Keratinocyte (primary cell): ENCODE results near the gene NTSR1. TPM values are rescaled to one million over a fixed set of nuclear protein-coding genes. Genes with fewer than 3 reads are reported as not detected.

Experiments
- DNase-seq: peaks from one replicate; pipeline ENCODE4 v3.0.0-alpha.2; 2011; ENCODE audit warnings: low read depth, missing footprints, low spot score
- FAIRE-seq: peaks from 2 replicates; lab custom pipeline; 2011; peaks lifted over from hg19 to GRCh38; lab: Jason Lieb, UNC
- H2AFZ ChIP-seq: 2 replicates; pipeline ENCODE4 v1.6.0; 2012; ENCODE audit warnings: low read length, control low read depth, inconsistent platforms; ENCODE audit not compliant: control insufficient read depth
- H3K27ac ChIP-seq: 2 replicates; pipeline ENCODE4 v1.5.1; 2011; ENCODE audit warnings: low read length; ENCODE audit not compliant: control insufficient read depth, insufficient read depth
- H3K27me3 ChIP-seq: 3 replicates; pipeline ENCODE4 v1.6.0; 2011; ENCODE audit warnings: low read length; ENCODE audit not compliant: control insufficient read depth, insufficient read depth; ENCODE audit errors: extremely low read depth
- H3K36me3 ChIP-seq, 2 experiments: 2 replicates in 1 of 2; 3 replicates in 1 of 2; pipeline ENCODE4 v1.5.1; 2011; ENCODE audit warnings: low read length in 2 of 2, mild to moderate bottlenecking in 1 of 2; ENCODE audit not compliant: control insufficient read depth in 2 of 2, insufficient read depth in 2 of 2; ENCODE audit errors: extremely low read depth in 1 of 2
- H3K4me1 ChIP-seq: 3 replicates; pipeline ENCODE4 v1.5.1; 2011; ENCODE audit warnings: low read length; ENCODE audit not compliant: control insufficient read depth, insufficient read depth; ENCODE audit errors: extremely low read depth
- H3K4me2 ChIP-seq: 3 replicates; pipeline ENCODE4 v1.6.0; 2011; ENCODE audit warnings: low read depth, low read length; ENCODE audit not compliant: control insufficient read depth, insufficient read depth; ENCODE audit errors: extremely low read depth
- H3K4me3 ChIP-seq, 3 experiments: fragments of 200-600 bp in 1 of 3; sonication (generic) in 1 of 3; 2 replicates in 2 of 3; 3 replicates in 1 of 3; pipeline ENCODE4 v1.5.1; 2011 to 2016; ENCODE audit warnings: low read length in 3 of 3, mild to moderate bottlenecking in 3 of 3, control low read depth in 2 of 3, inconsistent platforms in 1 of 3, low read depth in 1 of 3, mixed read lengths in 1 of 3, mixed run types in 1 of 3, moderate library complexity in 1 of 3; ENCODE audit not compliant: control insufficient read depth in 2 of 3, insufficient read depth in 2 of 3; ENCODE audit errors: extremely low read depth in 1 of 3
- H3K79me2 ChIP-seq: 2 replicates; pipeline ENCODE4 v1.6.0; 2012; ENCODE audit warnings: low read length; ENCODE audit not compliant: control insufficient read depth, insufficient read depth
- H3K9ac ChIP-seq: 3 replicates; pipeline ENCODE4 v1.6.0; 2011; ENCODE audit warnings: low read length; ENCODE audit not compliant: control insufficient read depth, insufficient read depth; ENCODE audit errors: extremely low read depth
- H3K9me1 ChIP-seq: 3 replicates; pipeline ENCODE4 v1.6.0; 2011; ENCODE audit warnings: low read length; ENCODE audit not compliant: control insufficient read depth, insufficient read depth; ENCODE audit errors: extremely low read depth
- H3K9me3 ChIP-seq: 2 replicates; pipeline ENCODE4 v1.5.1; 2012; ENCODE audit warnings: low read depth, low read length; ENCODE audit not compliant: control insufficient read depth
- H4K20me1 ChIP-seq: 3 replicates; pipeline ENCODE4 v1.6.0; 2011; ENCODE audit warnings: low read length; ENCODE audit not compliant: control insufficient read depth, insufficient read depth; ENCODE audit errors: extremely low read depth
- CTCF ChIP-seq, 3 experiments: IDR thresholded peaks in 1 of 3; conservative IDR thresholded peaks in 1 of 3; optimal IDR thresholded peaks in 1 of 3; 2 replicates in 2 of 3; 3 replicates in 1 of 3; pipeline versions ENCODE3 to v1.5.1; 2011; ENCODE audit warnings: low read length in 3 of 3, mild to moderate bottlenecking in 3 of 3, moderate library complexity in 2 of 3, control low read depth in 1 of 3, inconsistent platforms in 1 of 3; ENCODE audit not compliant: insufficient read depth in 2 of 3; ENCODE audit errors: extremely low read depth in 1 of 3
- EZH2 ChIP-seq: IDR thresholded peaks from one replicate; pipeline ENCODE4 v1.6.1; 2012; ENCODE audit warnings: inconsistent platforms, mild to moderate bottlenecking, low read length, moderate library complexity
- dilution Hi-C: fragments of 300-500 bp; cut with MboI; formaldehyde crosslinking; loops from one replicate; pipeline ENCODE4 v1.7.0; 2020; ENCODE audit warnings: low sequenced_read_pairs; ENCODE audit not compliant: extremely low pct_ligation_motif_present
- polyA plus RNA-seq, 5 experiments: library from polyadenylated mRNA; depleted of rRNA in 3 of 5; stranded (reverse) in 3 of 5; stranded (forward) in 1 of 5; unstranded in 1 of 5; fragments of >200 nt; gene quantifications; 1 replicate in 1 of 5; 2 replicates in 3 of 5; 3 replicates in 1 of 5; pipeline versions ENCODE4 v1.2.1 to v1.2.3, GENCODE V29; 2011 to 2012; ENCODE audit warnings: missing spikeins in 2 of 5, low read depth in 1 of 5, low replicate concordance in 1 of 5

The NTSR1 gene
- polyA plus RNA-seq, 1 donor (not counting 4 experiments of a cell fraction or from before 2014, with no cell fraction given) = 0.55 TPM

DNA sequence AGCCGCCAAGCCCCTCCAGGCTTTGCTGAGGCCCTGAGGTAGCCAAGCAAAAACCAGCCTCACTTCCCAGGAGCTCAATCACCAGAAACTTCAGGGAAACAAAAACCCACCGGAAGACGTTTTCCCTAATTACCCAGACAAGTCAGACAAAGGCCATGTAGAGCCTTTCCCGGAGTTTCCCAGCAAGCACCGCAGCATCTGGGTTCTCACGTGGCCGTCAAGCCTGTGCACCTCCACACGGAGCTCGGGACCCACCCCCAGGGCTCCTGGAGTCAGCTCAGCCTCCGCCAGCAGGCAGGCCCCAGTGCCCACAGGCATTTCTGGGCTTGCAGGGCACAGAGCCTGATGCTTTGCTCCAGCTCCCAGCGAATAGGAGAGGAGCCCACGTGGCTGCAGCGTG lies 77.5 kb downstream of the NTSR1 start:
- no peak overlapping the region for H3K9ac ChIP-seq
- no peaks in the 10 kb centered on the region for H3K36me3 ChIP-seq
- no peaks in the 10 kb centered on the region for H3K9me1 ChIP-seq
- no peak for DNase-seq
- TF ChIP-seq CTCF (optimal IDR thresholded peaks at IDR 0.05 in 1 of 3, IDR thresholded peaks at IDR 0.05 in 1 of 3, conservative IDR thresholded peaks at IDR 0.05 in 1 of 3; ENCODE audit: extremely low read depth in 1 of 3, insufficient read depth in 2 of 3, low read length in 3 of 3) (no peak), EZH2 (no peak)
- peaks cover 8% of the 10 kb centered on the region for H3K27me3 ChIP-seq
- H3K4me3 ChIP-seq = no peak overlapping the region
- dilution Hi-C loops = no loop called here
- peaks cover 1% of the 10 kb centered on the region for H3K4me1 ChIP-seq
- no peak overlapping the region for H3K27ac ChIP-seq
- H3K79me2 ChIP-seq = no peaks in the 10 kb centered on the region
- no peaks in the 10 kb centered on the region for H3K9me3 ChIP-seq
- no peaks in the 10 kb centered on the region for H4K20me1 ChIP-seq
- H3K4me2 ChIP-seq = no peak overlapping the region
- H2AFZ ChIP-seq = no peak overlapping the region
- no peak for FAIRE-seq

GRCh38 chr20:62787321-62787720 lies 78.7 kb downstream of the NTSR1 start:
- FAIRE-seq = no peak
- Histone ChIP-seq H3K9me3 (no peaks in the 10 kb centered on the region), H3K4me2 (no peak overlapping the region), H3K79me2 (no peaks in the 10 kb centered on the region), H3K27me3 (peaks cover 8% of the 10 kb centered on the region), H2AFZ (no peak overlapping the region), H3K4me3 (no peak overlapping the region), H4K20me1 (no peaks in the 10 kb centered on the region), H3K9ac (no peak overlapping the region), H3K36me3 (no peaks in the 10 kb centered on the region), H3K9me1 (no peaks in the 10 kb centered on the region), H3K4me1 (peaks cover 13% of the 10 kb centered on the region), H3K27ac (no peak overlapping the region)
- no peak for DNase-seq
- no peak for TF ChIP-seq EZH2
- no peak for TF ChIP-seq CTCF (optimal IDR thresholded peaks at IDR 0.05 in 1 of 3, IDR thresholded peaks at IDR 0.05 in 1 of 3, conservative IDR thresholded peaks at IDR 0.05 in 1 of 3; ENCODE audit: extremely low read depth in 1 of 3, insufficient read depth in 2 of 3, low read length in 3 of 3)
- dilution Hi-C loops = no loop called here
